Endothelial cell of umbilical vein (primary cell): ENCODE data around the gene ZNF627. TPM values are rescaled to one million over a fixed set of nuclear protein-coding genes. Genes with fewer than 3 reads are reported as not detected.
A peak's percentile ranks its signal among the peaks of the same experiment; 100 is the strongest.
"Not testable (repeated sequence)": the region's sequence is repeated elsewhere in the genome, so short reads cannot be mapped to it uniquely, and the experiment has no call there.

ENCODE experiments used
- BruUV-seq: library from RNA; stranded (reverse); fragments of 400-500 nt; replicated peaks from 2 replicates; lab custom pipeline; 2021; lab: Mats Ljungman, UMichigan
- CTCF ChIA-PET: fragments of 300-600, 350-600 bp; sonication (Branson Sonifier 250); formaldehyde crosslinking; loops from one replicate; lab custom pipeline; 2021; ENCODE audit warnings: antibody characterized with exemption, inconsistent platforms; lab: Charles Lee
- POLR2A ChIA-PET: fragments of 300-600, 350-600 bp; sonication (Branson Sonifier 250); formaldehyde crosslinking; loops from one replicate; lab custom pipeline; 2021; ENCODE audit warnings: antibody characterized with exemption, inconsistent platforms; lab: Charles Lee
- DNase-seq: peaks from one replicate; pipeline ENCODE4 v3.0.0-alpha.2; 2011; ENCODE audit warnings: low read depth, low spot score
- FAIRE-seq: peaks from 2 replicates; lab custom pipeline; 2011; peaks lifted over from hg19 to GRCh38; lab: Jason Lieb, UNC
- H2AFZ ChIP-seq: 2 replicates; pipeline ENCODE4 v1.6.0; 2012; ENCODE audit warnings: low read depth, low read length, control low read depth, inconsistent platforms
- H3K27ac ChIP-seq: 2 replicates; pipeline ENCODE4 v1.5.1; 2011; ENCODE audit warnings: low read depth, mild to moderate bottlenecking, control low read depth, low read length, moderate library complexity; ENCODE audit not compliant: insufficient read depth
- H3K27me3 ChIP-seq, 2 experiments: 2 replicates each; pipeline versions ENCODE4 v1.6.0 to v1.6.1; 2011; ENCODE audit warnings: low read length in 2 of 2, mixed read lengths in 1 of 2; ENCODE audit not compliant: control insufficient read depth in 2 of 2, insufficient read depth in 2 of 2
- H3K36me3 ChIP-seq, 2 experiments: 2 replicates in 1 of 2; 3 replicates in 1 of 2; pipeline ENCODE4 v1.5.1; 2011; ENCODE audit warnings: low read length in 2 of 2, mild to moderate bottlenecking in 1 of 2, moderate library complexity in 1 of 2; ENCODE audit not compliant: control insufficient read depth in 2 of 2, insufficient read depth in 2 of 2; ENCODE audit errors: extremely low read depth in 1 of 2
- H3K4me1 ChIP-seq: 3 replicates; pipeline ENCODE4 v1.5.1; 2011; ENCODE audit warnings: mild to moderate bottlenecking, low read length; ENCODE audit not compliant: control insufficient read depth, insufficient read depth; ENCODE audit errors: extremely low read depth
- H3K4me2 ChIP-seq: 2 replicates; pipeline ENCODE4 v1.6.1; 2011; ENCODE audit warnings: low read length, control low read depth, mixed read lengths; ENCODE audit not compliant: insufficient read depth
- H3K4me3 ChIP-seq, 3 experiments: fragments of 200-600 bp in 1 of 3; sonication (generic), shearing (Covaris generic) in 1 of 3; replicated peaks in 1 of 3; 2 replicates each; pipeline ENCODE4 v1.5.1; 2011 to 2016; ENCODE audit warnings: control low read depth in 3 of 3, low read length in 3 of 3, mild to moderate bottlenecking in 2 of 3, inconsistent platforms in 1 of 3, low read depth in 1 of 3, moderate library complexity in 1 of 3; ENCODE audit not compliant: insufficient read depth in 1 of 3
- H3K79me2 ChIP-seq: 2 replicates; pipeline ENCODE4 v1.6.0; 2012; ENCODE audit warnings: low read length, inconsistent platforms; ENCODE audit not compliant: control insufficient read depth, insufficient read depth
- H3K9ac ChIP-seq: replicated peaks from 2 replicates; pipeline ENCODE3; 2011; ENCODE audit warnings: low read length, control low read depth; ENCODE audit not compliant: insufficient read depth; ENCODE audit errors: extremely low read depth
- H3K9me1 ChIP-seq: replicated peaks from 3 replicates; pipeline ENCODE4 v1.6.0; 2011; ENCODE audit warnings: mild to moderate bottlenecking, low read length; ENCODE audit not compliant: control insufficient read depth, insufficient read depth; ENCODE audit errors: extremely low read depth
- H3K9me3 ChIP-seq: replicated peaks from 2 replicates; pipeline ENCODE4 v1.5.1; 2012; ENCODE audit warnings: low read length, inconsistent platforms; ENCODE audit not compliant: control insufficient read depth, insufficient read depth
- H4K20me1 ChIP-seq: replicated peaks from 2 replicates; pipeline ENCODE3; 2011; ENCODE audit warnings: mild to moderate bottlenecking, low read length; ENCODE audit not compliant: control insufficient read depth, insufficient read depth; ENCODE audit errors: extremely low read depth
- EZH2 ChIP-seq: IDR thresholded peaks from 2 replicates; pipeline ENCODE4 v1.6.1; 2012; ENCODE audit warnings: borderline replicate concordance, low read depth, mild to moderate bottlenecking, moderate library complexity, low read length, inconsistent platforms; ENCODE audit not compliant: severe bottlenecking
- FOS ChIP-seq: IDR thresholded peaks from 2 replicates; pipeline ENCODE4 v1.6.1; 2011; ENCODE audit warnings: mild to moderate bottlenecking, low read length, moderate library complexity, borderline replicate concordance; ENCODE audit not compliant: insufficient read depth
- GATA2 ChIP-seq: IDR thresholded peaks from 2 replicates; pipeline ENCODE4 v1.7.0; 2011; ENCODE audit warnings: low read depth, mild to moderate bottlenecking, moderate library complexity, mixed read lengths, low read length; ENCODE audit not compliant: insufficient read length, insufficient read depth
- JUN ChIP-seq: IDR thresholded peaks from 2 replicates; pipeline ENCODE4 v1.6.1; 2011; ENCODE audit warnings: borderline replicate concordance, low read depth; ENCODE audit not compliant: insufficient read length, insufficient read depth
- MYC ChIP-seq: IDR thresholded peaks from one replicate; pipeline ENCODE4 v1.6.1; 2011; ENCODE audit warnings: mild to moderate bottlenecking, low read depth, low read length
- POLR2A ChIP-seq: IDR thresholded peaks from 2 replicates; pipeline ENCODE4 v1.6.1; 2012; ENCODE audit warnings: low read depth, mild to moderate bottlenecking, control low read depth, low read length
- POLR2AphosphoS5 ChIP-seq: IDR thresholded peaks from 2 replicates; pipeline ENCODE4 v1.6.1; 2012; ENCODE audit warnings: low read depth, mild to moderate bottlenecking, control low read depth, low read length, moderate library complexity; ENCODE audit not compliant: insufficient read depth
- dilution Hi-C: fragments of 300-500 bp; cut with MboI; formaldehyde crosslinking; loops from one replicate; pipeline ENCODE4 v1.15.0; 2019; ENCODE audit warnings: low sequenced_read_pairs; ENCODE audit not compliant: extremely low pct_ligation_motif_present
- intact Hi-C: fragments of 100-400 bp; cut with micrococcal nuclease; formaldehyde crosslinking; loops from one replicate; pipeline ENCODE4 v1.10.0; 2022
- polyA plus RNA-seq, 4 experiments: library from polyadenylated mRNA; depleted of rRNA in 3 of 4; stranded (reverse) in 3 of 4; unstranded in 1 of 4; fragments of >200 nt; gene quantifications; 2 replicates each; pipeline versions ENCODE4 v1.2.1 to v1.2.3, GENCODE V29; 2011 to 2012; ENCODE audit warnings: missing spikeins in 1 of 4
- total RNA-seq: library from RNA; stranded (reverse); gene quantifications from 2 replicates; pipeline ENCODE4 v1.2.3, GENCODE V29; 2021
- TF ChIP-seq, protein P1 (sequence below): IDR thresholded peaks from 2 replicates; pipeline ENCODE4 v1.6.1; 2011; ENCODE audit not compliant: insufficient read depth, insufficient read length
- TF ChIP-seq, protein P2 (sequence below), 2 donors: IDR thresholded peaks; 1 replicate in 1 of 2; 2 replicates in 1 of 2; pipeline ENCODE4 v1.5.1; 2011; ENCODE audit warnings: low read length in 2 of 2, mild to moderate bottlenecking in 2 of 2, moderate library complexity in 2 of 2, control low read depth in 1 of 2, inconsistent platforms in 1 of 2, low read depth in 1 of 2; ENCODE audit not compliant: insufficient read depth in 1 of 2; ENCODE audit errors: extremely low read depth in 1 of 2

Gene ZNF627
- total and polyA plus RNA-seq, 2 donors (not counting 3 experiments of a cell fraction or from before 2014, with no cell fraction given): 5.6 to 9.7 TPM

DNA sequence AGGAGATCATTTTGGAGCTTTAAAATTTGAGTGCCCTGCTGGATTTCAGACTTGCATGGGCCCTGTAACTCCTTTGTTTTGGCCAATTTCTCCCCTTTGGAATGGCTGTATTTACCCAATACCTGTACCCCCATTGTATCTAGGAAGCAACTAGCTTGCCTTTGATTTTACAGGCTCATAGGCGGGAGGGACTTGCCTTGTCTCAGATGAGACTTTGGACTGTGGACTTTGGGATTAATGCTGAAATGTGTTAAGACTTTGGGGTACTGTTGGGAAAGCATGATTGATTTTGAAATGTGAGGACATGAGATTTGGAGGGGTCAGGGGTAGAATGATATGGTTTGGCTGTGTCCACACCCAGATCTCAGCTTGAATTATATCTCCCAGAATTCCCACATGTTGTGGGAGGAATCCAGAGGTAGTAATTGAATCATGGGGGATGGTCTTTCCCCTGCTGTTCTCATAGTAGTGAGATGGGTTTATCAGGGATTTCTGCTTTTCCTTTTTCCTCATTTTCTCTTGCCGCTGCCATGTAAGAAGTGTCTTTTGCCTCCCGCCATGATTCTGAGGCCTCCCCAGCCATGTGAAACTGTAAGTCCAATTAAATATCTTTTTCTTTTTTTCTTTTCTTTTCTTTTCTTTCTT lies 36.9 kb downstream of the ZNF627 start:
- CTCF ChIA-PET, BruUV-seq, FAIRE-seq, H3K4me1 ChIP-seq, H3K36me3 ChIP-seq, H3K9ac ChIP-seq, dilution Hi-C loops, H3K4me2 ChIP-seq, H3K9me3 ChIP-seq, intact Hi-C loops, POLR2A ChIA-PET, H3K9me1 ChIP-seq, H2AFZ ChIP-seq, H4K20me1 ChIP-seq, H3K4me3 ChIP-seq, H3K27me3 ChIP-seq, H3K27ac ChIP-seq, H3K79me2 ChIP-seq, DNase-seq: not testable (repeated sequence)

DNA sequence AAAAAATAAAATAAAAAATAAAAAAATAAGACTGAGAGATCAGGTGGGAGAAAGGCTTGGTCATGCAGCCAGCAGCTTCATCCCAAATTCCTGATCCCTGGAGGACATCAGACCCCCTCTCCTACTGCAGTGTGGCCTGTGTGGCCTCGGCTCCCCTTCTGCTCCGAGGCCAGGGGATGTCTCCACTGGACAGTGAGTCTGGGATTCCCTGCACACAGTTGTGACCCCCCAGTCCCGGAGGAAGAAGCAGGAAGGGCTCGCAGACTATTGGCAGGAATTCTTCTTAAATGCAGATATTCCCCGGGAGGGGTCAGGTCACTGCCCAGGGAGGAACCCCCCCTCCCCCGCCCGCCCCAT lies 41.9 kb downstream of the ZNF627 start:
- POLR2A ChIA-PET: no interaction called here
- no peak overlapping the region for H3K27ac ChIP-seq
- H3K27me3 ChIP-seq: no peaks in the 10 kb centered on the region
- BruUV-seq: no TSS peak
- H3K36me3 ChIP-seq: no peaks in the 10 kb centered on the region
- no peaks in the 10 kb centered on the region for H3K79me2 ChIP-seq
- H3K4me3 ChIP-seq: no peak overlapping the region
- no peak overlapping the region for H3K9ac ChIP-seq
- dilution Hi-C loops: no loop called here
- peak overlapping the region; percentile 90 for H3K4me2 ChIP-seq
- intact Hi-C loops: loop anchor here (1.0 kb wide), 1 partner anchor 15 kb away; no protein-coding TSS in a partner anchor
- CTCF ChIA-PET: interaction anchor here (1.1 kb wide), 2 partner anchors 80 to 284 kb away, joined by 4 to 5 read pairs; partner anchors contain the start of gene ELOF1
- no peaks in the 10 kb centered on the region for H4K20me1 ChIP-seq
- DNase-seq: no peak
- H3K9me1 ChIP-seq: no peaks in the 10 kb centered on the region
- TF ChIP-seq POLR2A: no peak
- TF ChIP-seq EZH2: no peak
- TF ChIP-seq FOS: no peak
- TF ChIP-seq POLR2AphosphoS5: no peak
- no peak for TF ChIP-seq GATA2
- TF ChIP-seq, protein P1, sequence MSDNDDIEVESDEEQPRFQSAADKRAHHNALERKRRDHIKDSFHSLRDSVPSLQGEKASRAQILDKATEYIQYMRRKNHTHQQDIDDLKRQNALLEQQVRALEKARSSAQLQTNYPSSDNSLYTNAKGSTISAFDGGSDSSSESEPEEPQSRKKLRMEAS: no peak
- no peak for TF ChIP-seq MYC
- TF ChIP-seq JUN: no peak
- TF ChIP-seq, protein P2, sequence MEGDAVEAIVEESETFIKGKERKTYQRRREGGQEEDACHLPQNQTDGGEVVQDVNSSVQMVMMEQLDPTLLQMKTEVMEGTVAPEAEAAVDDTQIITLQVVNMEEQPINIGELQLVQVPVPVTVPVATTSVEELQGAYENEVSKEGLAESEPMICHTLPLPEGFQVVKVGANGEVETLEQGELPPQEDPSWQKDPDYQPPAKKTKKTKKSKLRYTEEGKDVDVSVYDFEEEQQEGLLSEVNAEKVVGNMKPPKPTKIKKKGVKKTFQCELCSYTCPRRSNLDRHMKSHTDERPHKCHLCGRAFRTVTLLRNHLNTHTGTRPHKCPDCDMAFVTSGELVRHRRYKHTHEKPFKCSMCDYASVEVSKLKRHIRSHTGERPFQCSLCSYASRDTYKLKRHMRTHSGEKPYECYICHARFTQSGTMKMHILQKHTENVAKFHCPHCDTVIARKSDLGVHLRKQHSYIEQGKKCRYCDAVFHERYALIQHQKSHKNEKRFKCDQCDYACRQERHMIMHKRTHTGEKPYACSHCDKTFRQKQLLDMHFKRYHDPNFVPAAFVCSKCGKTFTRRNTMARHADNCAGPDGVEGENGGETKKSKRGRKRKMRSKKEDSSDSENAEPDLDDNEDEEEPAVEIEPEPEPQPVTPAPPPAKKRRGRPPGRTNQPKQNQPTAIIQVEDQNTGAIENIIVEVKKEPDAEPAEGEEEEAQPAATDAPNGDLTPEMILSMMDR (IDR thresholded peaks at IDR 0.05; ENCODE audit: extremely low read depth in 1 of 2, insufficient read depth in 1 of 2, low read depth in 1 of 2, low read length in 2 of 2): no peak
- H3K9me3 ChIP-seq: no peaks in the 10 kb centered on the region
- peak overlapping the region; percentile 92 for H2AFZ ChIP-seq
- no peak for FAIRE-seq
- no peaks in the 10 kb centered on the region for H3K4me1 ChIP-seq
